GM18505 (cell line): ENCODE measurements around the gene BCAS3.

ENCODE experiments used
- ATAC-seq: cut with Tn5 transposase; IDR thresholded peaks from one replicate; pipeline ENCODE4 v1.9.1; 2021; ENCODE audit not compliant: unreplicated experiment
- POLR2A ChIP-seq: IDR thresholded peaks from 4 replicates; pipeline ENCODE4 v1.6.1; 2011; ENCODE audit warnings: borderline replicate concordance; ENCODE audit not compliant: insufficient read depth, insufficient read length; ENCODE audit errors: extremely low read depth

BCAS3 gene

GRCh38 chr17:61362852-61363600 is 685.4 kb downstream of the BCAS3 start:
- no peak for TF ChIP-seq POLR2A
- ATAC-seq: no peak

- no peak for ATAC-seq
- no peak for TF ChIP-seq POLR2A
Observed at GRCh38 chr17:61363601-61364462, 686.2 kb downstream of the BCAS3 start.

- TF ChIP-seq POLR2A: no peak
- no peak for ATAC-seq
Observed at GRCh38 chr17:61364463-61364846, 686.8 kb downstream of the BCAS3 start.

- TF ChIP-seq POLR2A: no peak
- ATAC-seq: no peak
Observed at GRCh38 chr17:61366076-61366714, 688.5 kb downstream of the BCAS3 start.

GRCh38 chr17:61366715-61367413 is 689.2 kb downstream of the BCAS3 start:
- ATAC-seq: no peak
- no peak for TF ChIP-seq POLR2A

GRCh38 chr17:61368049-61368831 is 690.6 kb downstream of the BCAS3 start:
- no peak for TF ChIP-seq POLR2A

GRCh38 chr17:61368832-61369450 is 691.3 kb downstream of the BCAS3 start:
- TF ChIP-seq POLR2A: no peak

More at GRCh38 chr17:61368049-61368831, 690.6 kb downstream of the BCAS3 start:
- ATAC-seq: no peak

GRCh38 chr17:61369751-61370150 is 692.1 kb downstream of the BCAS3 start:
- ATAC-seq: no peak
- no peak for TF ChIP-seq POLR2A

More at GRCh38 chr17:61368832-61369450, 691.3 kb downstream of the BCAS3 start:
- ATAC-seq: no peak

GRCh38 chr17:61371179-61371578 is 693.5 kb downstream of the BCAS3 start:
- ATAC-seq: no peak
- TF ChIP-seq POLR2A: no peak

- TF ChIP-seq POLR2A: no peak
- no peak for ATAC-seq
Observed at GRCh38 chr17:61371606-61372005, 694.0 kb downstream of the BCAS3 start.

- no peak for ATAC-seq
- TF ChIP-seq POLR2A: no peak
Observed at GRCh38 chr17:61372436-61372835, 694.8 kb downstream of the BCAS3 start.
